ENCODE measurements around the gene OR13C3.
"Not testable (repeated sequence)": the region's sequence is repeated elsewhere in the genome, so short reads cannot be mapped to it uniquely, and the experiment has no call there.

OR13C3 gene

DNA sequence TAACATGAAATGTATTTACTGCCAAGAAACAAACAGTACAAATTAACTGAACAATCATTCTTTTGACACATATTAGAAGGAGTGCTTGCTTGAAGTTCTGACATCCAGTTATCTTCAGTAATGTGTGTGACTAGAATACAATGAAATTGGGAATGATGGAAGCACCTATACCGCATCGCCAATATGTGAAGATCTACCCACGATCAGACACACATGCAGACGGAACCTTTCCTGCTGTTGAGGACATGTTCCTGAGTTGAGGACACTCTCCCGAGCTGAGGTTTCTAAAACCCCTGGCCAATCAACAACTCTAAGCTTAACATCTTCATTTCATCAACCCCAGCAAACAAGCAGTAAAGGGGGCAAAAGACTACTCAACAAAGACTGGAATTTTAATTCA, at the start of gene OR13C3:
Gene OR13C3 (minus strand): TSS at position 101 of the 400 bp plus-strand sequence. CDS start 133 bp downstream, outside the sequence.
- no peak for DNase-seq

GRCh38 chr9:104580562-104580961, 43.9 kb upstream of the OR13C3 start:
- no peak for DNase-seq

- no peak for DNase-seq
Measured at GRCh38 chr9:104577263-104577662, 40.6 kb upstream of the OR13C3 start.

DNA sequence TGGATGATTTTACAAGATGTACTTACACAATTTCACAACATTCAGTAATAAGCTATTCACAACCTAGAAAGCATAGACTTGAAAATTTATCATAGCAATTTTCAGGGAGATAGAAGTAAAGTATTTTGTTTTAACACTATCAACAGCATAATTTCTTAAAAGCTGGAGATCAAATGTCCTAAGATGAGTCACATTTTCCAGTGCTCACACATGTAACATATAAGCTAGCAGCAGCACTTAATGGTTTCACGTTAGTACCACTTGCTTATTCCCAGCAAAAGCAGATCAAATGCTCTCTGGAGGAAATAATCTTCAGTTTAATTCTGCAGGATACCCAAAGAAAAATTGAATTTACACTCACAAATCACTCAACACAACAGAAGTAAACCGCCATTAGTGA, 38.8 kb upstream of the OR13C3 start:
- DNase-seq = no peak

- DNase-seq = no peak
Measured at GRCh38 chr9:104572612-104573011, 36.0 kb upstream of the OR13C3 start.

DNA sequence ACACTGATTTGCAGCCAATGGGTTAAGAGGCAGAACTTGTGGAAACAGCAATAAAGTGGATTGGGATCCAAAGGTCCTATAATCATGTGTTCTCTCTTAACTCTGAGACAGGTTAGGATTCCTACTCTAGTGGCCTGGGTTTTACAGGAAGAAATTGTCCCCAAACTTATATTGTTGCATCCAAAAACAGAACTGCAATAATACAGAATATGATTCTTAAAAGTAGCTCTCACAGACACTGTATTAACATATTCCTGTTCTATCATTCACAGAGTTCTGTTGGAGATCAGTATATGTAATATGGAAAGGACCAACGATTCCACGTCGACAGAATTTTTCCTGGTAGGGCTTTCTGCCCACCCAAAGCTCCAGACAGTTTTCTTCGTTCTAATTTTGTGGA, 32.2 kb upstream of the OR13C3 start, which contains the start of gene OR13C8:
Gene OR13C8 (plus strand): TSS at position 301 of the 400 bp plus-strand sequence. CDS start 0 bp downstream, at position 301.
- no peak for DNase-seq

- no peak for DNase-seq
Measured at GRCh38 chr9:104564358-104564757, 27.7 kb upstream of the OR13C3 start.

GRCh38 chr9:104556830-104557634, 20.4 kb upstream of the OR13C3 start:
- DNase-seq = no peak

GRCh38 chr9:104555521-104555920, 18.9 kb upstream of the OR13C3 start:
- DNase-seq = no peak

DNA sequence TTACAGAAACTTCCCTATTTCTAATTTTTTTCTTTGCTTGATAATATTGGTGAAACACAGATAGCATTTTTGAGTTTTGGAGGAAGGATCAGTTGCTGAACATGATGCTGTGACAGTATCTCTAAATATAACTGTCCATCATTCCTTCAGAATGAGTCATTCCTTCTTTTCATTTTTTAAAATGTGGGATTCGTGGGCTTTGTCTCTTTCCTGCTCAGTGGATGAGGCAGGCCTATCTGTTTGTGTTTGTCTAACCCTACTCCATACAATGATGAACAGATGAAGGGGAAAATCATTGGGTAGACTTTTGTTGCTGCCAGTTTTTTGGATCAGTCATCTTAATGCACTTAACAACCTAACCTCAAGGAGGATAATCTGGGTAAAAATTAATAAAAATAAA, 16.6 kb upstream of the OR13C3 start:
- no peak for DNase-seq

DNA sequence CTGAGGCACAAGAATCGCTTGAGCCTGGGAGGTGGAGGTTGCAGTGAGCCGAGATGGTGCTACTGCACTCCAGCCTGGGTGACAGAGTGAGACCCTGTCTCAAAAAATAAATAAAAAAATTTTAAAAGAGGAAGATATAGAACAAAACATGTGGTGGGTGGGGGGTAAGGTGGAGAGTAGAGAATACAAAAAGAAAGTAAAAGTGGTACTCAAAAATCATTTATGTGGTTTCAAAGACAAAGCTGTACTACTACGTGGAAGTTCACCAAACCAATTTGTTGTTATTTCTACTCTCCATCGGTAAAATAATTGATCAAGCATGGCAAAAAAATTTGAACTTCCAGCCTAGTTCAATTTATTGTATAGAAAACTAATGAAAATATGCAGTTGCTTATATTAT, 8.0 kb upstream of the OR13C3 start:
- no peak for DNase-seq

DNA sequence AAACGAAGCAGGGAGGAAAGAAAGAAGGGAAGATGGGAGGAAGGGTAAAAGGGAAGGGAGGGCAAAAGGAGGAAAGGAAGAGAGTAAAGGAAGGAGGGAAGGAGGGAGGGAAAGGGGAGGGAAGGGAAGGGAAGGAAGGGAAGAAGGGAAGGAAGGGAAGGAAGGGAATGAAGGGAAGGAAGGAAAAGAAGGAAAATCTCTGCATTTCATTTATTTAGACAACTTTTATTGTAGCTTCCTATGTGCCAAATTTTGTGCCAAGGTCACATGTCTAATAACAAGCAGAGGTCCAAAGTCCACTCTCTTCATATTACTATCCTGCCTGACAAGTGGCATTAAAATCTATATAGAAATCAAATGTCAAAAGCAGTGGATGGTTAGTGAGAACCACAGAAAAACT, 2.6 kb upstream of the OR13C3 start:
- no peak for DNase-seq

DNA sequence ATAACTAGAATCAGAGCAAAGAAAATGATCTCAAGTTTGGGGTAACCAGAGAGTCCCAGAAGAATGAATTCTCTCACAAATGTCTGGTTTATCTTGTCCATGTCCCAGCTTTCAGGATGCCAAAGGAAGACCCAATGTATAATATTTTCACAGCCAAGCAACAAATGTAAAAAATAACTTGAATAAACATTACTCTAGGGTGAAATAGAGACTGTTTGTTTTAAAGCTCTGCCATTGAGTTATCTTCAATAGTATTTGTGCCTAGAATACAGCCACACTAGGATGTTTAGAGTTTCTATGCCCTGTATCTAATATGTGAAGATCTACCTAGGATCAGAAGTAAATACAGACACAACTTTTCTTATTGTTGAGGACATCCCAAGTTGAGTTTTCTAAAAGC, 9.5 kb downstream of the OR13C3 start, which contains the start of gene OR13C4:
Gene OR13C4 (minus strand): TSS at position 101 of the 400 bp plus-strand sequence. CDS start 0 bp downstream, at position 101.
- no peak for DNase-seq

DNA sequence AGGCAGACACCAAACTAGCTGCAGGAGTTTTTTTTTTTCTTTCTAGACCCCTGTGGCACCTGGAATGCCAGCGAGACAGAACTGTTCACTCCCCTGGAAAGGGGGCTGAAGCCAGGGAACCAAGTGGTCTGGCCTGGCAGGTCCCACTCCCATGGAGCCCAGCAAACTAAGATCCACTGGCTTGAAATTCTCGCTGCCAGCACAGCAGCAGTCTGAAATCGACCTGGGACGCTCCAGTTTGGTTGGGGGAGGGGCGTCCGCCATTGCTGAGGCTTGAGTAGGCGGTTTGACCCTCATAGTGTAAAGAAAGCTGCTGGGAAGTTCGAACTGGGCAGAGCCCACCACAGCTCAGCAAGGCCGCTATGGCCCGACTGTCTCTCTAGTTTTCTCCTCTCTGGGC, 16.4 kb downstream of the OR13C3 start:
- DNase-seq = not testable (repeated sequence)

DNA sequence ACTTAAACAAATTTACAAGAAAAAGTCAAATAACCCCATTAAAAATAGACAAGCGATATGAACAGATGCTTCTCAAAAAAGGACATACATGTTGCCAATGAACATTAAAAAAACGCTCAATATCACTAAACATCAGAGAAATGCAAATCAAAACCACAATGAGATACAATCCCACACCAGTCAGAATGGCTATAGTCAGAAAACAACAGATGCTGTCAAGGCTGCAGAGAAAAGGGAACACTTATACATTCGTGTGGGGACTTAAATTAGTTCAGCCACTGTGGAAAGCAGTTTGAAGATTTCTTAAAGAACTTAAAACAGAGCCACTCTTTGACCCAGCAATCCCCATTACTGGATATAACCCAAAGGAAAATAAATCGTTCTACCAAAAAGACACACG, 21.8 kb downstream of the OR13C3 start:
- DNase-seq = no peak

DNA sequence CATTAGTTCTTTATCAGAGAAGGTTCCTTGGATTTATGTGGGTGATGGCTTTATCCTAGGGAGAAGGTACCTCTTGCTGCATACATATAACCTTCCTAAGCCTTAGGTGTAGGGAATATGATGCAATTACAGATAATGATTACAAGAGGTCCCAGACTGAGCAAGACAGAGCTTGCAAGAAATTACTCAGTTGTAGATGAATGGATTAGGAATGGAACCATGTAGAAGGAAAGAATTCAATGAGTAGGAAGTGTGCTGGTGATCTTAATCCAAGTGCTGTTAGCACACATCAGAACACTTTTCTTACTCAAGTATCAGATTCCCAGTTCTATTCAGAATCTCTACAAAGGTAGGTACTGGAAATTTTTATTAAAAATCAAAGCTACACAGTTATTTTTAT, 30.1 kb downstream of the OR13C3 start:
- no peak for DNase-seq

- no peak for DNase-seq
Measured at GRCh38 chr9:104503963-104504362, 32.7 kb downstream of the OR13C3 start, which contains the start of gene OR13F1. Gene OR13F1, plus strand, starts transcription at chr9:104504263. Its CDS starts 0 bp downstream, at chr9:104504263.

DNA sequence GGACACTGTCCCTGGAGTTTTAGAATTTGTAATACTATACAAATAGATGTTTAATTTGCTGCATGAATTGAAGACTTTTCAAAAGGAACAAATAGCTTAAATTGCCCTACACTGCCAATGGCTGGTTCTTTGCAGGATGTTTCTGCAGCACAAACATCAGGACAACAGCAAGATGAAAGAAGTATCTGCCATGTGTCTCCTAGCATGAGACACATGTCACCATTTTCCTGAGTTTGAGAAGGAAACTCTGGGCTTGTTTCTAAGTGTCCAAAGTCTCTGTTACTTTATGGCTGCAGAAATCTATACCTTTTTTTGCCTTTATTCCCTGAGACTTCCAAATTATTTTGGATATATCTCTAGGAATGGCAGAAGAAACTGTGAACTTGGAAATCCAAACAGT, 33.2 kb downstream of the OR13C3 start:
- DNase-seq = no peak

GRCh38 chr9:104494808-104495207, 41.8 kb downstream of the OR13C3 start:
- DNase-seq = no peak
